ENCODE data around the gene EMSY.

The EMSY gene

DNA sequence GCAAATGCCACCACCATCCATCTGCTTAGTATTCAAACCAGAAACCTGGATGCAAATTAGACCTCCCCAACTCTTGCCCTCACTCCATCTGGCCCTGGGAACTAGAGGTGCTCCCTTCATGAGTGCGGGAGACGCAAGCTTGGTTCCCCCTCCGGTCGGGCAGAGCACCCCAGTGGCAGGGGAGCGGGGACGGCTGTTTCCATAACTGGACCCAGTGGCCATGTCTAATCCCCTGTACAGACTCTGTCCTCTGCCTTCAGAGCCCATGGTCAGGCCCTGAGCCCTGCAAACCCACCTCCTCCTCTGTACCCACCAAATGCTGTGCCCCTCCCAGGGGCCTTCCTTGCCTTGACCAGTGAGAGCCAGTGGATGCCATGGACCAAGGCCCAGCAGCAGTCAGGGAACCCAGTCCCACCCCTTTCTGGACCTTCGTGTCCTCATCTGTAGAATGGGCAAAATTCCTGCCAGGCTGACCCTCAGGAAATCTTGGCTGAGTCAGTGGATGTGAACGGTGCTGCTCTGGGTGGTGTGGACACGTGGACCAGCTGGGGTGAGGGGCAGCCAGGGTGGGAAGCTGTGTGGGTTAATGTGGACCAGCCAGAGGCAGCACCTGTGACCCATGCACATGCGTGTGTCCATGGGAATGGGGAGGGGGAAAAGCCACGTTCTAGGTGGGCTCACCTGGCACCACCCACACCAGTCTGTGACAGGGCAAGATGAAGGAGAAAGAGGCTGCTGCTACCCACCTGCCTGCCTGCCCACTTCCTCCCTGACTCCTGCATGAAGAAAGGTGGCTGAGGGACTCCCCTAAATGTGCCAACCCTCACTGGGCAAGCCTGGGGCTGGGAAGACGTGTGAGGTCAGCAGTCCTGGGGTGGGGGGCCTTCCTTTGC is 153.0 kb downstream of the EMSY start:
- no peak for DNase-seq

DNA sequence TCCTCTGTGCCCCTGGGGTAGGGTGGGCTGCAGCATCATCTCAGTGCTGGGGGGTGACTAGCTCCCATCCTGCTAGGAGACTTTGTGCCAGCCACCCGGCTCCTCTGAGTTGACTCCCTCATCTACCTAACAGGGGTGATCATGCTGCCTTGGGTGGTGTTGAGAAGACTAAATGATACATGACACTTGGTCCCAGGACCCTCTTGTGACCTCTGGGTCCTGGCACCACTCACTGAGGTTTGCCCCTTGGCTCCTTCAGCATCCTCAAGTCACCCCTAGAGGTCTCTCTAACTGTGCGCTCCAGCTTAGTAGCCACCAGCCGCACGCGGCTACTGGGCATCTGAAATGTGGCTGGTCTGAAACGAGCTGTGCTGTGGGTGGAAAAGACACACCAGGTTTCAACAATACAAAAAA is 153.6 kb downstream of the EMSY start:
- no peak for DNase-seq

DNA sequence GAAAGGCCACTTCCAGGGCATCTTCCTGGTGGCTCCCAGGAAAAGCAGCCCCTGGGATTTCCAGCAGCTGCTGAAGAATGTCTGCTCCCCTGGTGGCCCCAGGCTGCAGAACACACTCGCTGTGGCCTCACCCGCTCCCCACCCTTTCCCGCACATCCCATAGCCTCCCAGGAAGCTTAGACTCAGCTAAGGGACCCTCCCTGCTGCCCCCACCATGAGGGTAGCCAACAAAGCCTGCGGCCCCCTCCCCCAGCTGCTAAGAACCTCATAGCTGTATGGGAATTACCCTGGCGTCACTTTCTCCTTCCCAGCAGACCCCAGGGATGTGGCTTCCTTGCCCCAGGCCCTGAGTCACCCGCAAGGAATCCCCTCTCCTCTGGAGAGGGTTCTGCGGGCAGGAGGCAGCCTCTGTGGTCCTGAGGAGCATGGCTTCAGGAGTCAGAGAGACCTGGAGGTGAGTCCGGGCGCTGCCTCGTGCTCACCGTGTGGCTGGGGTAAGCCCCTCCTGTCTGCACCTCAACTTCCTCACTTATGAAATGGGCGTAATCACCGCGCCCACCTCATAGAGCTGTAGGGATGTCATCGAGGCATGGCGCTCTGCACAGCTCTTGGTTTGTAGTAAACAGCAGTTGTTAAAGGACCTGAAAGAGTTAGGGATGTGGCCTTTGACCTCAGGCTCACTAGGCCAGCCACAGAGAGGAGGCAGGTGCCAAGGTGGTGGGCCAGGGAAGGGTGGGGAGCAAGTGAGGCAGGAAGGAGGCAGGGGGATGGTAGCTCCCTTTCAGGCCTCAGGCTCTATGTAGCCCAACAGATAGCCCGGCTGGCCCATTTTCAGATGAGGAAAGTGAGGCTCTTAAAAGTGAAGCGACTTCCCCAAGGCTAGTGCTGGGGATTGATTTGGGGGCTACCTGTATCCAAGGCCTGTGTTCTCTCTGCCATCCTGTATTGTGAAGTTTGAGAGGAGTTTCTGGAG is 154.5 kb downstream of the EMSY start:
- DNase-seq, result no peak

DNA sequence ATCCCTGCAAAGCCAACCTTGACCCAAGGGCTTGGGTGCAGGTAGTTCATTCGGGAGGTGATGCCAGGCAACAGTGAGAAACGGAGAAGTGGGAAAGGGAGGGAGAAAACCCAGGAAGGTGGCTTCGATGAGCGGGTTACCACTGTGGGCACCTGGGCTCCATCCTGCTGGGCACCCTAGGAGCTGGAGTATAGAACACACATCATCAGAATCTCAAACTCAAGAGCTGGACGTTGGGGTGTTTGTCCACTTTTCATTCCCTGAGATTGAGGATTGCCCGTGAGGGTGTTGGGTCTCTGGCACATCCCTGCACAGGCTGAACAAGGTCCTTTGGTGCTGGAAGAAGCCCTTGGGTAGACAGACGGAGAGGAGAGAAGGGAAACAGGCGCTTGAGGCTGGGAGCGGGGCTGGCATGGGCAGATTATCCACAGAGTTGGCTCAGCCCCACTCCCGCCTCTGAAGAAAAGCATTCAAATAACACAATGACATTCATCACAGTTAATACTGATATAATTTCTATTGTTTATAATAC is 155.4 kb downstream of the EMSY start:
- DNase-seq, result no peak

DNA sequence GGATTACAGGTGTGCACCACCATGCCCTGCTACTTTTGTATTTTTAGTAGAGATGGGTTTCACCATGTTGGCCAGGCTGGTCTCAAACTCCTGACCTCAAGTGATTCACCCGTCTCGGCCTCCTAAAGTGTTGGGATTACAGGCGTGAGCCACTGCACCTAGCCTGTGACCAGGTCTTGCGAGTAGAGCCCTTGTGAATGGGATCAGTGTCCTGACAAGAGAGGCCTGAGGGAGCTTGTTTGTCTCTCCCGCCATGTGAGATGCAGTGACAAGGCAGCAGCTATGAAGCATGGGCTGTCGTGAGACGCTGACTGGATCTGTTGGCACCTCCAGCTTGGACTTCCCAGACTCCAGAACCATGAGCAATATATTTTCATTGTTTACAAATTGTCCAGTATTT is 156.5 kb downstream of the EMSY start:
- no peak for DNase-seq

DNA sequence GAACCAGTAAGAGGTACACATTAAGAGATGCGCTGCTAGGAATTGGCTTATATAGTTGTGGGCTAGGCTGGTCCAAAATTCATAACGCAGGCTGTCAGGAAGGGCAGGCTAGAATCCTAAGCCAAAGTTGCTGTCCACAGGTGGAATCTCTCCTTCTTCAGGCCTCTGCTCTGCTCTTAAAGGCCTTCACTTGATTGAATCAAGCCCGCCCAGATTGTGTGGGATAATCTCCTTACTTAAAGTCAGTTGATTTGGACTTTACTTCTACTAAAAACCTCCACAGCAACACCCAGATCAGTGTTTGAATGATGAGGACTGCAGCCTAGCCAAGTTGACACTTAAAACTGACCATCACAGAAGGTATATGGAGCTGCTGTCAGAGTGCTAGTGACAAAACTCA is 156.9 kb downstream of the EMSY start:
- DNase-seq, result no peak

DNA sequence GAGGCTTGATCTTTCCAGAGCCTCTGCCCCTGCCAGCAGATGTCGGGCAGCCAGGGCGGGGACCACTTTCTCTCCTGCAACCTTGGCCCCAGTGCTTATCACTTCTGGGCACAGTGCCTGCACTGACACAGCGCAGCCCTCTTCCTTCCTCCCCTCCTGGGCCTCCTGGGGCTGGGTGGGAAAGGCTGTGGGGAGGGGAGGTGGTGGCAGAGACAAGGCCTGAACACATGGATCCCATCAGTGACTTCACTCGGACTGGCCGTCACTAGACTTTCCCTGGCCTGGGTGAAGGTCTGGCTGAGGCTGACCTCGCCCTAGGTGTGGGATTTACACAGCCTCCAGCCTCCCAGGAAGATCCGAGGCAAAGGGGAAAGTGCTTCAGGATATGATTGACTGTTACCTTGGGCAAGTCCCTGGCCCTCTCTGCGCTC is 157.6 kb downstream of the EMSY start:
- DNase-seq, result no peak
